Esophagus squamous epithelium (tissue), 4 donors: ENCODE measurements around the gene FOXK1.

Experiments
- CTCF ChIP-seq, 6 experiments: fragments of 450-650 bp in 4 of 6; fragments of 200-600 bp in 2 of 6; sonication (generic) in 2 of 6; IDR thresholded peaks; one replicate each; pipeline ENCODE4 v1.5.1; 2016 to 2019; ENCODE audit warnings: antibody characterized with exemption in 6 of 6, mild to moderate bottlenecking in 4 of 6, moderate library complexity in 4 of 6
- POLR2A ChIP-seq, 4 donors: fragments of 450-650 bp; IDR thresholded peaks; one replicate each; pipeline ENCODE4 v1.6.1; 2017; ENCODE audit warnings: antibody characterized with exemption in 4 of 4, mild to moderate bottlenecking in 4 of 4, moderate library complexity in 3 of 4

GRCh38 chr7:4805110-4805983 lies 123.3 kb downstream of the FOXK1 start:
- TF ChIP-seq CTCF (IDR thresholded peaks at IDR 0.05) (no peak), POLR2A (IDR thresholded peaks at IDR 0.05) (no peak)
